GM21576 (cell line): Measurements from ENCODE around the gene TTLL5.
"Not testable (repeated sequence)": the region's sequence is repeated elsewhere in the genome, so short reads cannot be mapped to it uniquely, and the experiment has no call there.

ENCODE experiments used
- ATAC-seq: cut with Tn5 transposase; IDR thresholded peaks from one replicate; pipeline ENCODE4 v1.9.1; 2021; ENCODE audit warnings: mild to moderate bottlenecking, moderate library complexity; ENCODE audit not compliant: unreplicated experiment

The TTLL5 gene

DNA sequence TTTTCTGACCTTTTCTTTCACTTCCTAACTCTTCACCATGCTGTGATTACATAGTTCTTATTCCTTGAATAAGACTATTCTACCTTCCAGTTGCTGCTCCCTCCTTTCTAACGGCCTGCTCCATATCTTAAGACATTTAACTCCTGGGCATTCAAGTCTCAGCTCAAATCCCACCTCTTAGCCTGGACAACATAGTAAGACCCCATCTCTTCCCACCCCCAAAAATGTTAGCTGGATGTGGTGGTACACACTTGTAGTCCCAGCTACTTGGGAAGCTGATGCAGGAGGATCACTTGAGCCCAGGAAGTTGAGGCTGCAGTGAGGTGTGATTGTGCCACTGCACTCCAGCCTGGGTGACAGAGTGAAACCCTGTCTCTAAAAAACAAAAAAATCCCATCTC is 11.3 kb upstream of the TTLL5 start:
- no peak for ATAC-seq

DNA sequence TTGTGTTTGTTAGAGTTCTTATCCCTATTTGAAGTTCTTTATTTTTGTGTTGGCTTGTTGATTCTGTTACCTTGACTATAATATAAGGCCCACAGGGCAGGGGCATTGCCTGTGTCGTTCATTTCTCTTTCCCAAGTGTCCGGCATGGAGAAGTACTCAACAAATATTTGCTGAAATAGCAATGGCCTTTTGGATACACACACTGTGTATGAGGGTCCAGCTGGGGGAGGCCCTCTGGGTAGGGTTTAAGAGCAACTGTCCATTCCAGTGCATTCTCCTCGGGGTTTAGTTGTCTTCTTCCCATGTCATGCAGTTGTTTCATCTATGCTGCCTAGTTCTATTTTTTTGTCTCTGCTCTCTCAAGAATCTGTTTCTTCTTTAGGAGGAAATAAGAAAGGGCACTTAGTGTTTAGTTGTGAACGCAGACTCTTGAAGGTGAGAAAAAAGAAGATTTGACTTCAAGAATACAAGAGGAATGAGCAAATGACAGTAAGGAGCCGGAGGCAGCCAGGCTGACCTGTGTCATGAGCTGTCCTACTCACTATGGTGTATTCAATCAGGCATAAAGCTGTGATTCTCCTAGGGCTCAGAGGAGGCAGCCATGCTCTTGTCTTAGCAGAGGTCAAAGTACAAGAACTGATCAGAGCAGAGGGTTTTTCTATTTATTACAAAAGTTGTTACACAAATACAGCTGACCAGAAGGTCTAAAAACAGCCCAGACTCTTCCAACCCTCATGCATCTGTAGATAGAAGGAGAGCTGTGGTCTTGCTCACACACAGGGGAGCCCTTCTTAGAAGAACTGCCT is 10.6 kb upstream of the TTLL5 start:
- ATAC-seq: no peak

DNA sequence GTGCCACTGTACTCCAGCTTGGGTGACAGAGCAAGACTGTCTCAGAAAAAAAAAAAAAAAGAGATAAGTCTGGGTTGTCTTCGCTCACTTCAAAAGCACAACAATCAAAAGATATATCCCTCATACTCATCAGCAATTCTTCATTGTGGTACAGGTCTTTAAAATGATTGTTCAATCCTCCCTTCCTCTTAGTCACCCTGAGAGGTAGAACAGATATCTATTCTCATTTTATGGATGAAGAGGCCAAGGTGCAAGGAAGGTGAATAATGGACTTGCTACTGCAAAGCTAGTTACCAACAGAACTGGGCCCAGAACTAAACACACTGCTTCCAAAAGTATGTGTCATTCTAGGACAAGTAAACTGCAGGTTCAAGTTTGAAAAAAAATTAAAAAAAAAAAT is 7.5 kb upstream of the TTLL5 start:
- ATAC-seq: no peak

- no peak for ATAC-seq
Observed at GRCh38 chr14:75654127-75654732, 6.8 kb upstream of the TTLL5 start.

DNA sequence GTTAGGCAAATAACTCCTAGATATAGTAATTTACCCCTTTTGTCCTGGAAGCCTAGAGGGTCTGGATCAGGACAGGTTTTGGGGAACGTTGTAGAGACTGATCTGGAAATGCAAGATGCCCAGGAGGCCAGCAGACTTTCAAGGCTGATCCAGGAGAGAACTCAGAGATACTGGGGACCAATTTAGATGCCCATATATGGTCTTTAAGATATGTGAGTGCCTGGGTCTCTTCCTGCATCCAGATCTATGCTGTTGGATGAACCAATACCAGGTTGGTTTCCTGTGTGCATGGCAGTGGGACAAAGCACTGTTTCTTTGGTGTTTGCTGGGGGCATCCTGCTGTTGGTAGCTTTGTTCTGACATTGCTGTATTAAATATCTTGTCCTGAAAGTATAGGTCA is 5.8 kb upstream of the TTLL5 start:
- no peak for ATAC-seq

GRCh38 chr14:75657331-75657730 is 3.7 kb upstream of the TTLL5 start:
- no peak for ATAC-seq

DNA sequence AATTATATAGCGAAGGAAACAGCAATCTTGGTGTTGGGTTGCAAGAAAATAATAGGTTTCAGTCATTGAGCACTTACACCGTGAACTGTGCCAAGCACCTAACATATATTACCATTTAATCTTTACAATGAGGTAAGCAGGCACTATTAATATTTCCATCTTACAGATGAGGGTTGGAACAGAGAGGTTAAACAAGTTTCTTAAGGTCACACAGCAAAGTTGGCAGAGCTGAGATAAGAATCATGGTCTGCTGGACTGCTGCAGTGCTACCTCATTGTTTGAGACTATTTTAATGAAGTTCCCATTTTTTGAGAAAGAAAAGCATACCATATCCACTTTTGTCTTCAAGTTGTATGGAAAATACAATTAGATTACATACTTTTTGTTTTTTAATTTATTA is 2.1 kb upstream of the TTLL5 start:
- no peak for ATAC-seq

- ATAC-seq: no peak
Observed at GRCh38 chr14:75660238-75660629, 812 bp upstream of the TTLL5 start.

GRCh38 chr14:75661499-75661814 is 411 bp downstream of the TTLL5 start:
- ATAC-seq: no peak

- no peak for ATAC-seq
Observed at GRCh38 chr14:75662966-75663365, 1.9 kb downstream of the TTLL5 start.

DNA sequence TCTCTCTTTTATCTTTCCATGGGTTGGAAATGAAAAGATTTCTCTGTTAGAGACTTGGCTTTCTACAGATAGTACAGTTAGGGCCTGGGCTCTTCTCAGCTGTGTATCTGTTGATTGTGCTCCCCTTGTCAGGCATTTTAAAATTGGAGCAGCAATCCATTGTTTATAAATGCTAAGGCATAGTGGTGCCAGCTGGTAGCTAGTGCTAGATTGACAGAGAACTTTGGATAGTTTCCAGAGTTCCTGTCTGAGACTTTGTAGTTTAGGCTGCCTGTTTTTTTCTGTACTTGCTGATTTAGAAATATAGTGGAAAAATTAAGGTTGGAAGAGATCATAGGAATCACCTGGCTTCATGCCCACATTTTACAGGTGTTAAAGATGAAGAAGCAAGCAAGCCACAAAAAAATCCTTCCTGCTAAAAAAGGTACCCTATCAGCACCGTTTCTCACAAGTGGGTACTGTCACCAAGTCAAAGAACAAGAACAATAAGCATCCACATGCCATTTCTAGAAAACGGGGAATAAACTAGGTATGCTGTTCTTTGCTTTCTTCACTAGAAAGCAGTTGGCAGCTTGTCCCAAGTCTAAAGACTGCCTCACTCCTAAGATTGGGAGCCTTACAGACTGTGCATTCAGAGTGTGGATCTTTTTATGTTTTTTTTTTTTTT is 6.2 kb downstream of the TTLL5 start:
- ATAC-seq: no peak

GRCh38 chr14:75672605-75673192 is 11.7 kb downstream of the TTLL5 start:
- no peak for ATAC-seq

DNA sequence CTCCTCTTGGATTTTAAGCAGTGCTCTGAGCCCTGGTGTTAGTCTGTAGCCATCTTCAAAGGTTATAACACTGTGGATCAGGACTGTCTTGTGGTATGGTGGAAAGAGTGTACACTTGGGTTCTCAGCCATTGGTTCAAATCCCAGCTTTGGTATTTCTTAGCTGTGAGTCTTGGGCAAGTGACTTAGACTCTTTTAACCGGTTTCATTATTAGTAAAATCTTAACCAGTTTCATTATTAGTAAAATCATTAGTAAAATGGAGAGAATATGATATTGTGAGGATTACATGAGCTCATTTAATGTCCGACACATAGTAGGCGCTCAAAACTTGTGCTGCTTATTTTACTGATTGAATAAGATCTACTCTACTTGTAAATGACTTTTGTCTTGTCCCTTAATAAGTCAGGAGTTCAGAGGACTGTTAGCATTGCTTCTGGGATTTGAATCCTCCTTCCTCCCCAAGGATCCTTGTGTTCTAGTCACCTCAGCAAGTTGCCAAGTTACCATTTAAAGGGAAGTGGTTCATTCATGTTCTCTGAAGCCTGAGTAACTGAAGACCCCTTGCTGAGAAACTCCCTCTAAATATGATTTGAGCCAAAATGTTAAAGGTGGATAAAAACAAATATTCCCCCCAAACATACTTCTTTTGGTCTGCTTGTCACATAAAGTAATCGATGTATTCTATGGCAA is 12.4 kb downstream of the TTLL5 start:
- ATAC-seq: no peak

DNA sequence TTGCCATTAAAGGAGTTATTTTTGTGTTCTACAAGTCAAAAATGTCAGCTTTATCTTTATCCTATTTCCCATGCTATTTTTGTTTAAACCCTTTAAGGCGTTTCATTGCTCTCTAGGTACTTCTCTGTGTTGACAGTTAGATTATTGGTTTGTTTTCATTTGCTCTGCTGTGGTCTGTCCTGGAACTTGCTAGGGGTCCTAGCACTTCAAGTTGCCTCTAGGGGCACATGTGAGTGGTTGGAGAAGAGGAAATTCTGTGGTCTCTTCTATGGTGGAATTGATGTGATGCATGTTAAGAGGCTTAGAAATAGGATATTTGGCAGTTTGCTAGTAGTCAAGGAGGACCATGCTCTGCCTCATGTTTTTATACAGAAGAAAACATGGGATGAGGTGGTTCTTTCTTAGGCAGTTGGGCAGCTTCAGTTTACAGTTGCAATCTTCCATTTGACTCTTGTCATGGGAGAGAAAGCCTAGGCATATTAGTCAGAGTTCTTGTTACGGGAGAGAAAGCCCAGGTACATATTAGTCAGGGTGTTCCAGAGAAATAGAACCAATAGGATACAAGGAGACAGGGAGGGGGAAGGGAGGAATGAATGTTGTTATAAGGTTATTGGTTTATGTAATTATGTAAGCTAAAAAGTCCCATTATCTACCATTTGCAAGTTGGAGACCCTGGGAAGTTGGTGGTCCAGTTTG is 14.4 kb downstream of the TTLL5 start:
- no peak for ATAC-seq

GRCh38 chr14:75685910-75686309 is 24.9 kb downstream of the TTLL5 start:
- no peak for ATAC-seq

DNA sequence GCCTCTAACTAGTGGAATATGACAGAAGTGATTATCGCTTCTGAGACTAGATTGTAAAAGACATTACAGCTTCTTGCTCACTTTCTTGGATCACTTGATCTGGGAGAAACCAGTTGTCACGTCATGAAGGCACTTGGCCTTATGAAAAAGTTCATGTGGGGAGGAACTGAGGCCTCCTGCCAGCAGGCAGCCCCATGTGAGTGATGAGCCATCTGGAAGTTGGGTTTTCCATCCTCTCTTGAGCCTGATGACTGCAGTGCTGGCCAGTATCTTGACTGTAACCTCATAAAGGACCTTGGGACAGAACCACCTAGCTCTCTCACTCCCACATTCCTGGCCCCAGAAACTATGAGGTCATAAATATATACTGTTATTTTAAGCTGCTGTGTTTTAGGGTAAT is 28.0 kb downstream of the TTLL5 start:
- no peak for ATAC-seq

GRCh38 chr14:75690010-75690409 is 29.0 kb downstream of the TTLL5 start:
- ATAC-seq: no peak

GRCh38 chr14:75695025-75695424 is 34.0 kb downstream of the TTLL5 start:
- ATAC-seq: not testable (repeated sequence)

GRCh38 chr14:75697386-75697785 is 36.3 kb downstream of the TTLL5 start:
- no peak for ATAC-seq

DNA sequence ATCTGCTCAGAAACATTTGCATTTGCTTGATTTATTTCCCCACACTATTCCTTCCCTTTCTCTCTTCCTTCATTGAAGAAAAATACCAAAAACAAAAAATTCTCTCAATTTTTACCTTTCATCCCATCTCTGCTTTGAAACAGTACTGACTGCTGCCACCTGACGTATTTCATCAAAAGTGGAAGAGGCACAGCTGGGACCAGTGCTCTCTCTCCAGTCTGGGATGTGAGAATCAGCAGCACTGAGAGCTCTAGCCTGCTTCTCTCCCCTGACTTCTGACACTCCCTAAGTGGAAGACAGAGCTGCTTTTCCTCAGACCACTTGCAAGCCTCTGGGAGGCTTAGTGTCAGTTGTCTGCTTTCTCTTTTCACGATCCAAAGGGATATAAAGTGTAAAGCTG is 36.9 kb downstream of the TTLL5 start:
- ATAC-seq: no peak

- ATAC-seq: no peak
Observed at GRCh38 chr14:75699331-75699730, 38.3 kb downstream of the TTLL5 start.
